ENCODE results near the gene ZNF324.
A peak's percentile ranks its signal among the peaks of the same experiment; 100 is the strongest.
"Not testable (repeated sequence)": the region's sequence is repeated elsewhere in the genome, so short reads cannot be mapped to it uniquely, and the experiment has no call there.

Gene ZNF324

DNA sequence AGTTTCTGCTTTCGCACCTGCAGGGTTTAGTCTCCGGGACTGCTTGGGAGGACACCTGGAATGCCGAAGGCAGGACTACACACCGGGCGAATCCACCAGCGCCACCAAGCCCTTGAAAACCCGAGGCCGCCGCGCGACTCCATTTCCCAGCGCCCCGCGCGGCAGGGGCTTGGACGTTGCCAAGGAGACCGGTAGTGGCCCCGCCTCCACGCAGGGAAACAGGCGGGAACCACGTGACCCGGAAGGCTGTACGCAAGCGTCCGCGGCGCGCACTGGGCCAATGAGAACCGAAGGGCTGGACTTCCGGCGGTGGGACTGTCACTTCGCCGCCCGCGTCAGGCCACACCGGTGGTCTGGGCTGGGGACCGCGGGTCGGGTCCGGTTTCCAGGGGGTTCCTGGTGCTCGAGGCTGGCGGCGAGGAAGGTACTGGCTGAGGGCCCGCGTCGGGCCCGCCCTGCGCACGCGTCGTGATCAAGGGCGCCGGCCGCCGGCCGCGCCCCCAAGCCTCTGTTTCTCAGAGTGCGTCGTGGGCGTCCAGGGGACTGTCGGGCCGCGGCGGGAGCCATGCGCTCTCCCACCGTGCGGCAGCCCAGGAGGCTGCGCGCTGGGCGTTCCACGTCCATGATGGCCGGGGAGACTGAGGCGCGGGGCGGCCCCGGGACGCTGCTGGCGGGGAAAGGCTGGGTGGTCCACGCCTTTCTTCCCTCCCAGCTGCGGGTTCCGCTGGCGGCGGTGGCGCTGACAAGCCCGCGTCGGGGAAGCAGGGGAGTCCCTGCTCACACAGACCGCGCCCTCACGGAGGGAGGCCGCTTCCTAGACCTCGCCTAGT lies at the start of gene ZNF324:
ZNF324 (plus strand) TSS at position 321 of the 830 bp plus-strand sequence. CDS start 2,106 bp downstream, outside the sequence.
- DNase-seq (ENCODE audit: low read depth in 2 of 2), result peak; percentile 96 to 99

DNA sequence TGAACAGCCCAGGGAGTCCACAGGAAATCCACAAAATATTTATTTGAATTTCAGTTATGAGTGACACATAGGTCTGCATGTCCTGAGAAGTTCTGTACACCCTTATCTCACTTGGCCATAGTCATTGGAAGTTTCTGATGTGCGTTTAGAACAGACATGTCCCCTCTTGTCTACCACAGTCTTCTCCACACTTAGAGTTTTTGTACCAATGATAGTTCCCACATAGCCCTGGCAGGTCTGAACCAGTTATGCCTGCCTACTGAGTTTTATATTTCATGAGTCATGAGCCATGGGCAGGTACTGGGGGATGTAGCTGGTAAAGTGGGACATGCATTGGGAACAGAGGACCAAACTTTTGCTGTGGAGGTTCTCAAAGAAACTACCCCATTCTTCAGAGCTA lies 38.3 kb upstream of the ZNF324 start:
- no peak for DNase-seq (ENCODE audit: low read depth in 2 of 2)

- DNase-seq (ENCODE audit: low read depth in 2 of 2), result no peak
Observed at GRCh38 chr19:58429745-58430144, 37.1 kb upstream of the ZNF324 start.

GRCh38 chr19:58434217-58434616 lies 32.7 kb upstream of the ZNF324 start:
- DNase-seq (ENCODE audit: low read depth in 2 of 2), result no peak

DNA sequence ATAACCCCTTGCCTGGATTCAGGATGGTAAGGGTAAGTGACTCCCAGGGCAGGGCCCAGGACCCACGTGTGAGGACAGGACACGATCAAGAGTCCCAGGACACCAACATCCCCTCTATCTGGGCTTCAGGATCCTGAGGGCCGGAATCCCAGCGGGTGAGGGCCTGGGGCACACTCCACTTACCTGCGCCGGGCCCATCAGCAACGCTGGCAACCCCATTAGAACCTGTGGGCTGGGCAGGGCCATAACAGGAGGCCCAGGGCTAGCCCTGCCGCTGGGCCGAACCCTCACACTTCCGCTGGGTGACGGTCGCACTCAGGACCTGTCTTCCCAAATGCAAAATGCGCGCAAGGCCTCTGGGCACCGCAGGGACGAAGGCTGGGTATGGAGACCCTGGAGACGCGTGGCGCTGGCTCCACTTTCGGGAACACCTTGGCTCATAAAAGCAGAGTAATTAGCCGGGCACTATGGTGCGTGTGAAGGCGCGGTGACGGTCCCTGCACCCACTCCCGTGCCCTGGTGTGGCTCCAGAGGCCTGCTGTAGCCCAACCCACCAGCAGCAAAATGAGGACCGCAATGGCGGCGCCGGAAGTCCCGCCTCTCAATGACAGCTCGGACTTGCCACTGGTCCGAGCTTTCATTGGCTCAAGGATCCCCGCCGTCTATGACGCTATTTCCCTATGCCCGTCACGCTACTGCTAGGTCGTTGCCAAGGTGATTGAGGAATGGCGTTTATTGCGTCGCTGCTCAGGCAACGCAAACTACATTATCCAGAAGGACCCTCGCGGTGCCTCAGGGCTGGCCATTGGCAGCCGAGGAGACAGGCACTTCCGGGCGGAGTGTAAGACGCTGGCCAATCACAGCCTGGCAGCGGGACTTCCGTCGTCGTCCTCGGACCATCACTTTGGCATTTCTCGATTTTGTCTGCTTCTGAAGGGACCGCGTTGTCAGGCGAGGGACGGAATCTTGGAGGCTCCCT lies 27.0 kb upstream of the ZNF324 start, which contains the start of gene ZNF132:
ZNF132 (minus strand) TSS at position 578 of the 979 bp plus-strand sequence; CDS start at position 246, 332 bp downstream.
- DNase-seq (ENCODE audit: low read depth in 2 of 2), result peak; percentile 82 to 85

- no peak for DNase-seq (ENCODE audit: low read depth in 2 of 2)
Observed at GRCh38 chr19:58440556-58440955, 26.3 kb upstream of the ZNF324 start.

DNA sequence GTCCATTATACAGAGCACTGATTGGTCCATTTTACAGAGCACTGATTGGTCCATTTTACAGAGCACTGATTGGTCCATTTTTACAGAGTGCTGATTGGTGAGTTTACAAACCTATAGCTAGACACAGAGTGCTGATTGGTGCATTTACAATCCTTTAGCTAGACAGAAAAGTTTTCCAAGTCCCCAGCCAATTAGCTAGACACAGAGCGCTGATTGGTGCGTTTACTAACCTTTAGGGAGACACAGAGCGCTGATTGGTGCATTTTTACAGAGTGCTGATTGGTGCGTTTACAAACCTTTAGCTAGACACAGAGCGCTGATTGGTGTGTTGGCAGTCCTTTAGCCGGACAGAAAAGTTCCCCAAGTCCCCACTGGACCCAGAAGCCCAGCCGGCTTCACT lies 23.9 kb upstream of the ZNF324 start:
- DNase-seq (ENCODE audit: low read depth in 2 of 2), result not testable (repeated sequence)

GRCh38 chr19:58448860-58449259 lies 18.0 kb upstream of the ZNF324 start:
- DNase-seq (ENCODE audit: low read depth in 2 of 2), result not testable (repeated sequence)

DNA sequence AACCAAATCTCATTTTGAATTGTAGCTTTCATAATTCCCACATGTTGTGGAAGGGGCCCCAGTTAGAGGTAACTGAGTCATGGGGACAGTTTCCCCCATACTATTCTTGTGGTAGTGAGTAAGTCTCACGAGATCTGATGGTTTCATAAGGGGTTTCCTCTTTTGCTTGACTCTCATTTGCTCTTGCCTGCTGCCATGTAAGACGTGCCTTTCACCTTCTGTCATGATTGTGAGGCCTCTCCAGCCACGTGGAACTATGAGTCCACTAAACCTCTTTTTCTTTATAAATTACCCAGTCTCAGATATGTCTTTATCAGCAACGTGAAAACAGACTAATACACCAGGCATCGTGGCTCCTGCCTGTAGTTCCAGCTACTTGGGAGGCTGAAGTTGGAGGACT lies 16.9 kb upstream of the ZNF324 start:
- not testable (repeated sequence) for DNase-seq (ENCODE audit: low read depth in 2 of 2)

- DNase-seq (ENCODE audit: low read depth in 2 of 2), result no peak
Observed at GRCh38 chr19:58450856-58451357, 16.0 kb upstream of the ZNF324 start.

DNA sequence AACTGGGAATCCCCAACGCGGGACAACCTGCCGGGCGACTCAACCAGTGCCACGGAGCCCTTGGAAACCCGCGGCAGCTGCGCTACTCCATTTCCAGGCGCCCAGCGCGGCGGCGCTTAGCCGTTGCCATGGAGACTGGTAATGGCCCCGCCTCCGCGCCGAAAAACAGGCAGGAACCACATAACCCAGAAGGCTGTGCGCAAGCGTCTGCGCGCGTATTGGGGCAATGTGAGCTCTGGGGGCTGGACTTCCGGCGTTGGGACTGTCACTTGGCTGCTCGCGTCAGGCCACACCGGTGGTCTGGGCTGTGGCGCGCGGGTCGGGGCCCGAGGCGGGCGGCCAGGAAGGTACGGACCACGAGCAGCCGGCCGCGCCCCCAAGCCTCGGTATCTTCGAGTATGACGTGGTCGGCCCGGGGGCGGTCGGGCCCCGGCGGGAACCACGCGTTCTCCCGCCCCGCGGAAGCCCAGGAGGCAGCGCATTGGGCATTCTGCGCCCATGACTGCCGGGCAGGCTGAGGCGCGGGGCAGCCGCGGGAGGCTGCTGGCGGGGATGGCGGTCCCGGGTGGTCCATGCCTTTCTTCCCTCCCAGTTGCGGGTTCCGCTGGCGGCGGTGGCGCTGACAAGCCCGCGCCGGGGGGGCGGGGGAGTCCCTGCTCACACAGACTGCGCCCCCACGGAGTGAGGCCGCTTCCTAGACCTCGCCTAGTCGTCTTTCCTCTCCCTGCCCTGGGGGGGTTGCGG lies 15.3 kb upstream of the ZNF324 start, which contains the start of gene ZNF324B:
ZNF324B (plus strand) TSS at position 265 of the 744 bp plus-strand sequence. CDS start 2,080 bp downstream, outside the sequence.
- DNase-seq (ENCODE audit: low read depth in 2 of 2), result peak; percentile 91 to 94

DNA sequence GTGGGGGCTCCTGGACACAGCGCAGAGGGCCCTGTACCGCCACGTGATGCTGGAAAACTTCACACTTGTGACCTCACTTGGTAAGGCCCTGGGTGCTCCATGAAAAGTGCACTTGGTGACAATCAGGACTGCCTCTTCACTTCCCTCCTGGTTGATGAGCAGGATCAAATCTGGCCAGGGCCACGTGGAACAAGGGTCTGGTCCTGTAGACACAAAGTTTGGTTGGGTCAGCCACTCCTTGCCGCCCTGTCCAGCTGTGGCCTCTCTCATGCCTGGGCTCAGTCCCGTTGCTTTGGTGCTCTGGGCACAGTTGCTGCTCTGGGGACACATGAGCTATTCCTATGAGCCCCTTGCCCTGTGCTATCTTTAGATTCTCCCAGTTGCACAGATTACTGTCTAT lies 13.1 kb upstream of the ZNF324 start:
- DNase-seq (ENCODE audit: low read depth in 2 of 2), result no peak

DNA sequence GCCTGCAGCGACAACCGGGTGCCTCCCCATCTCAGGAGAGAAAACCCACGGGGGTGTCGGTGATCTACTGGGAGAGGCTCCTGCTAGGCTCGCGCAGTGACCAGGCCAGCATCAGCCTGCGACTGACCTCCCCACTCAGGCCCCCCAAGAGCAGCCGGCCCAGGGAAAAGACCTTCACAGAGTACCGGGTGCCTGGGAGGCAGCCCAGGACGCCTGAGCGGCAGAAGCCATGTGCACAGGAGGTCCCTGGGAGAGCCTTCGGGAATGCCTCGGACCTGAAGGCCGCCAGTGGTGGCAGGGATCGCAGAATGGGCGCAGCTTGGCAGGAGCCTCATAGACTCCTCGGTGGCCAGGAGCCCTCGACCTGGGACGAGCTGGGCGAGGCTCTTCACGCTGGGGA lies 11.6 kb upstream of the ZNF324 start:
- no peak for DNase-seq (ENCODE audit: low read depth in 2 of 2)

GRCh38 chr19:58456111-58456510 lies 10.8 kb upstream of the ZNF324 start:
- no peak for DNase-seq (ENCODE audit: low read depth in 2 of 2)

DNA sequence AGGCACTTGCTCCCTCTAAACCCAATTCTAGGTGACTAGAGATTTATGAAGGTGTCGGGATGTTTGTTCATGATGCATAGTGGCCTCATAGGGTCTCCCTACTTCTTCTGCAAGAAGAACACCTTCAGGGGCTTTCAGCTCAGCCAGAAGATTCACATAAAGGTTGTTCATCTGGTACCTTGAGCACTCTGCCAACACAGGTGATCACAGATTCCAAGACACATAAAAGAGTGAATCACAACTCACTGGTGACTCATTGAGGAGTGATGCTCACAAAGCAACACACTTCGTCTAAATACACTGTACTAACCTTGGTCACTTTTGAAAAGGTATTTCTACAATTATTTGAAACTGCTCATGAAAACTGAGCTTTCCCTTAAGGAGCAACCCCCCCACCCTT lies 6.8 kb upstream of the ZNF324 start:
- DNase-seq (ENCODE audit: low read depth in 2 of 2), result no peak

GRCh38 chr19:58466089-58466759 lies 656 bp upstream of the ZNF324 start:
- DNase-seq (ENCODE audit: low read depth in 2 of 2), result no peak

- DNase-seq (ENCODE audit: low read depth in 2 of 2), result no peak
Observed at GRCh38 chr19:58468216-58468839, 1.4 kb downstream of the ZNF324 start.

DNA sequence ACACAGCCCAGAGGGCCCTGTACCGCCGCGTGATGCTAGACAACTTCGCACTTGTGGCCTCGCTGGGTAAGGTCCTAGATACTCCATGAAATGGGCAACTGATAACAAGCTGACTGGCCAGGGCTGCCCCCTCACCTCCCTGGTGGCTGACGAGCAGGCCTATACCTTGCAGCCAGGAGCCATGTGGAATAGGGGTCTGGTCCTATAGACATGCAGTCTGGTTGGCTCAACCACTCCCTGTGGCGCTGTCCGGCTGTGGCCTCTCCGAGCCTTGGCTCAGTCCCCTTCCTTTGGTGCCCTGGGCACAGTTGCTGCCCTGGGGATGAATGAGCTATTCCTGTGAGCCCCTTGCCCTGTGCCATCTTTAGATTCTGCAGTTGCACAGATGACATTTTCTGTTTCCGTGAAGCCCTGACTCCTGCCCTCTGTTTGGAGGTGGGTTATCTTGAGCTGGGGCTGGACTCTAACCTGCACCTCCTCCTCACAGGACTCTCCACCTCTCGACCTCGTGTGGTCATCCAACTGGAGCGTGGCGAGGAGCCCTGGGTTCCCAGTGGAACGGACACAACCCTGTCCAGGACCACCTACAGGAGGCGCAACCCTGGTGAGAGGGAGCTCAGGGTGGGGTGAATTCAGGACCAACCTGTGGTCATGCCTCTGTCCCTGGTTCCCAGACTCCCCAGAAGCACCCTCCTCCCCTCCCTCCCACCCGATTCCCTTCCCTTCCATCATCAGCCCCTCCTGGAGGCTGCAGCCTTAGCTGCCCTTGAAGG lies 2.5 kb downstream of the ZNF324 start:
- no peak for DNase-seq (ENCODE audit: low read depth in 2 of 2)

DNA sequence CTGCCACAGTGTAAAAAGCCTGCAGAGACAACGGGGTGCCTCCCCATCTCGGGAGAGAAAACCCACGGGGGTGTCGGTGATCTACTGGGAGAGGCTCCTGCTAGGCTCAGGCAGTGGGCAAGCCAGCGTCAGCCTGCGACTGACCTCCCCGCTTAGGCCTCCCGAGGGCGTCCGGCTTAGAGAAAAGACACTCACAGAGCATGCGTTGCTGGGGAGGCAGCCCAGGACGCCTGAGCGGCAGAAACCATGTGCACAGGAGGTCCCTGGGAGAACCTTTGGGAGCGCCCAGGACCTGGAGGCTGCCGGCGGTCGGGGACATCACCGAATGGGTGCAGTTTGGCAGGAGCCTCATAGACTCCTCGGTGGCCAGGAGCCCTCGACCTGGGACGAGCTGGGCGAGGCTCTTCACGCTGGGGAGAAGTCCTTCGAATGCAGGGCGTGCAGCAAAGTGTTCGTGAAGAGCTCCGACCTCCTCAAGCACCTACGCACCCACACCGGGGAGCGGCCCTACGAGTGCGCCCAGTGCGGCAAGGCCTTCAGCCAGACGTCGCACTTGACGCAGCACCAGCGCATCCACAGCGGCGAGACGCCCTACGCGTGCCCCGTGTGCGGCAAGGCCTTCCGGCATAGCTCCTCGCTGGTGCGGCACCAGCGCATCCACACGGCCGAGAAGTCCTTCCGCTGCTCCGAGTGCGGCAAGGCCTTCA lies 4.1 kb downstream of the ZNF324 start:
- DNase-seq (ENCODE audit: low read depth in 2 of 2), result not testable (repeated sequence)
